ENCODE measurements around the gene FASN.
A peak's percentile ranks its signal among the peaks of the same experiment; 100 is the strongest.

Gene FASN

DNA sequence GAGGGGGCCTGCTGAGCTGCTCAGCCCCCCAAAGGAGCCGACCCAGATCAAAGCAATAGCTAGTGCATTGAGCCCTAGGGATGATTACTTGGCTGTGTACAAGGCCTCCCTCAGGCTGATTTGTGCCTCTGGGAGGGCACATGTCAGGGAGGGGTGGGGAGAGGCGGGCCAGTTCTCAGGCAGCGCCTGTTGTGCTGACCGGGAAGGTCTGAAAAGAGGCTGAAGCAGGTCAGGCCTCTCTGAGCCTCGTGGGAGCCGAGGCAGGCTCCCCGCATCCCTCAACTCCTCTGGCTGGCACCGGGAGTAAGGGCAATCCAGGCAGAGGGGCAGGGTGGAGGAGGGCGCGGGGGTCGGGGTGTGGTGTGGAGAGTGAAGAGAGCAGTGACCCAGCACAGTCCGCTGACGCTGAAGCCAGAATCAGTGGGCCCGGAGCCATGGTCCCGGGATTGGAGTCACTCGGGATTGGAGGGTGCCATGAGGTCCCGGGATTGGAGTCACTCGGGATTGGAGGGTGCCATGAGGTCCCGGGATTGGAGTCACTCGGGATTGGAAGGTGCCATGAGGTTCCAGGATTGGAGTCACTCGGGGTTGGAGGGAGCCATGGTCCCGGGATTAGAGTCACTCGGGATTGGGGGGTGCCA, 63.5 kb downstream of the FASN start:
- DNase-seq (ENCODE audit: extremely low spot score, insufficient read length, low read depth) (no peak), FAIRE-seq (no peak)

DNA sequence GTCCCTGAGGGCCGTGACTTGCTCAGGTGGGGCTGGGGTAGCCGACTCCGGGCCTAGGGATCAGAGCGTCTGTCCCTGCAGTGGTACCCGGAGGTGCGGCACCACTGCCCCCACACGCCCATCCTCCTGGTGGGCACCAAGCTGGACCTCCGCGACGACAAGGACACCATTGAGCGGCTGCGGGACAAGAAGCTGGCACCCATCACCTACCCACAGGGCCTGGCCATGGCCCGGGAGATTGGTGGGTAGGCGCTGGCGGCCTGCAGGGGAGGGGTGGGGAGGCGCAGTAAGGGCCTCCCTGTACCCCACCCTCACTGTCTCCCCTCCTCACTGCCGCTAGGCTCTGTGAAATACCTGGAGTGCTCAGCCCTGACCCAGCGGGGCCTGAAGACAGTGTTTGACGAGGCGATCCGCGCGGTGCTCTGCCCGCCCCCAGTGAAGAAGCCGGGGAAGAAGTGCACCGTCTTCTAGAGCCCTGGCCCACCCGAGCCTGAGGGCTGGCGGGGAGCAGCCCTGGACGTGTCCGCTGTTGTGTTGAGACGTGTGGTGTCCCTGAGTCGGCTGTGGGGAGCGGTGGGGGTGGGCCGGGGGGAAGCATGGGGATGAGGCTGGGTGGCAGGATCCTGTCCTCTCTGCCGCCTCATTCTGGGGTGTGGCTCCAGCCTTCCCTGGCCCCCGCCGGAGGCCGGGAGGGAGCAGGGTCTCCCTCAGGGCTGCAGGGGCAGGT, 64.5 kb downstream of the FASN start:
- DNase-seq (ENCODE audit: extremely low spot score, insufficient read length, low read depth): no peak
- FAIRE-seq: no peak

DNA sequence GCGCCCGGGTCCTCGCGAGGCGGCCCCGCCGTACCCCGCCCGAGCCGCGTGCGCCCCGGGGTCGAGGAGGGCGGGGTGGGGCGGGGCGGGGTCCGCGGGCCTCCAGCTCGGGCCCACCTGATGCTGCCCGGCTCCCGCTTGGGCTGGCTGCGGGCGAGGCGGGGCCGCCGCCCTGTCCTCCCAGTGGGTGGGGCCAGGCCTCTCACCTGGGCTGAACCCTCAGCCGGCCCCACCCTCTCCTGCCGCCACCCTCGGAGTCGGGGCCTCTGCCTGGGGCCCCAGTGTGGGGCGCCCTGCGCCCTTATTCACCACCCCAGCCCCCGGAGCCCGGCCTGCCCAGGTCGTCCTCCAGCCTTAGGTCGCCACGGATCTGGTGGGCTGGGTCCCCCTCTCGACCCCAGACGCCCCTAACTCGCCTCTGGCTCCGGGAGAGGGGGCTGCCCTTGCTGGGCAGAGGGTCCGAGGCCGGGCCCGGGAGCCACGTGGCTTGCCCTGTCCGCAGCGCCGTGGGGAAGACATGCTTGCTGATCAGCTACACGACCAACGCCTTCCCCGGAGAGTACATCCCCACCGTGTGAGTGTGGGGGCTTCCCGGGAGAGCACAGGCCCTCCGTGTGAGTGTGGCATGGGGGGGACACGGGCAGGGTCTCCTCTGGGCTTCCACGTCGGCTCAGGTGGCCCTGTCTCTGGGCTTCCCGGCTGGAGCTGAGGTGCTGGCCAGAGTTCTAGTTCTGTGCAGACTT, 66.0 kb downstream of the FASN start:
- DNase-seq (ENCODE audit: extremely low spot score, insufficient read length, low read depth): no peak
- FAIRE-seq: no peak

DNA sequence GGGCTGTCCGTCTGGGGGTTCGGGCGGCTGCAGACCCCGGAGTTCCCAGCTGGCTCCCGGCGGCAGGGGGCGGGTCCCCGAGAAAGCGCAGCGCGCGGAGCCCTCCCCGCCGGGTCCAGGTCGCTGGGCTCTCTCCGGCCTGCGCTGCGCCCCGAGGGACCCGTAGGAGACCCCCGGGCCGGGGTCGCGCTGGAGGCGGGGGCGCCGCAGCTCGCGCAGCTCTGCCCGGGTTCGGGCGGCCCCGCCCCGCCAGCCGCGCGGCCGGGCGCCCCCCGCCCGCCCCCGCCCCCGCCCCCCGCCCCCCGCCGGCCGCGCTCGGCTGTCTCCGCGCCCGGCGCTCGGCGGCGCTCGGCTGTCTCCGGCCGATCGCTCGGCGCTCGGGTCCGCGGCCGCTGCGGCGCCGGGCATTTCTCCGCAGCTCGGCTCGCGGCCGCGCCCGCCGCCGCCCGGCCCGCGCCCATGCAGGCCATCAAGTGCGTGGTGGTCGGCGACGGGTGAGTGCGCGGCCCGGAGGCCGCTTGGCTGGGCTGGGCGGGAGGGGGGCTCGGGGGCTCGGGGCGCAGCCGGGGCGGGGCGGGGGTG, 66.6 kb downstream of the FASN start, which contains the start of gene RAC3:
RAC3 (plus strand) TSS at position 376 of the 582 bp plus-strand sequence; CDS start at position 460, 84 bp downstream.
- DNase-seq (ENCODE audit: extremely low spot score, insufficient read length, low read depth) (no peak), FAIRE-seq (no peak)

DNA sequence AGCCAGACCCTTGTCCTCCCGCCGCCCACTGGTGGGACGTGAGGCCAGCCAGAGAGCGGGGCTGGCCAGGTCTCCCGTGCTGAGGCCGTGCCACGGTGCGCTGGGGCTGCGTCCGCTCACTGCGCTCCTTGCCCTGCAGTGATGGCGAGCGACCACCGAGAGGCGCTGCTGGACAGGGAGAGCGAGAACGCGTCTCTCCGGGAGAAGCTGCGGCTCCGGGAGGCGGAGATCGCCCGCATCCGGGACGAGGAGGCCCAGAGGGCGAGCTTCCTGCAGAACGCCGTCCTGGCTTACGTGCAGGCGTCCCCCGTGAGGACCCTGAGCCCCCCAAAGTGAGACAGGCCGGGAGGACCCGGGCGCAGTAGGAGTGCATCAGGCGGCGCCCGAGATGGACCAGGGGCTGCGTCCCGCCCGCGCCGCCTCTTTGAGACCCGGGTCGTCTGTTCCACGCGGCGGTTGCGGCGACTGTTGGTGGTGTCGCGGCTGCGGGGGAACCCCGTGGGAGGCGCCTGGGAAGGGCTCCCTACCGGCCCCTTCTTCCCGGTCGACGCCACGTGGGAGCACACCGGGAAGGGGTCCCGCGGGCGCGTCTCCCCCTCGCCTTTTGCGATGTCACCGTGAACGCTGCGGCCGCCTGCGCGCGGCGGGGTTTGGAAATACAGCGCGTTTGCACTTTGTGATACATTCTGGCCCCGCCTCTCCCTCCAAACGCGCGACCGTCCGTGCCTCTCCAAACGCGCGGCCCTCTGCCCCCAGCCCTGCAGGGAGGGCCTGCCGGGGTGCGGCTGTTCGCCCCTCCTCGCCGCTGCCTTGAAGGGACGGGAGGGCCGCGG, 67.3 kb downstream of the FASN start:
- DNase-seq (ENCODE audit: extremely low spot score, insufficient read length, low read depth) (no peak), FAIRE-seq (peak; percentile 78)

DNA sequence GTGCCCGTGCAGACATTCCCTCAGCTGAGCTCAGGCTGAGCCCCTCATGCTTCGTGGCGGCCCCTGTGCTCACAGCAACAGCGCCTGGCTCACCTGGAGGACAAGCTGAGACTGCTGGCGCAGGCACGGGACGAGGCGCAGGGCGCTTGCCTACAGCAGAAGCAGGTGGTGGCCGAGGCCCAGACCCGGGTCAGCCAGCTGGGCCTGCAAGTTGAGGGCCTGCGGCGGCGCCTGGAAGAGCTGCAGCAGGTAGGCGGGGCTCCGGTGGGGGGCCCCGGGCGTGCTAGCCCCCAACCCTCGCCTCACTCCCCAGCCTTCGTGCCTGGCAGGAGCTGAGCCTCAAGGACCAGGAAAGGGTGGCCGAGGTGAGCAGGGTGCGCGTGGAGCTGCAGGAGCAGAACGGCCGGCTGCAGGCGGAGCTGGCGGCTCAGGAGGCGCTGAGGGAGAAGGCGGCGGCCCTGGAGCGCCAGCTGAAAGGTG, 68.0 kb downstream of the FASN start:
- no peak for DNase-seq (ENCODE audit: extremely low spot score, insufficient read length, low read depth)
- FAIRE-seq: no peak

DNA sequence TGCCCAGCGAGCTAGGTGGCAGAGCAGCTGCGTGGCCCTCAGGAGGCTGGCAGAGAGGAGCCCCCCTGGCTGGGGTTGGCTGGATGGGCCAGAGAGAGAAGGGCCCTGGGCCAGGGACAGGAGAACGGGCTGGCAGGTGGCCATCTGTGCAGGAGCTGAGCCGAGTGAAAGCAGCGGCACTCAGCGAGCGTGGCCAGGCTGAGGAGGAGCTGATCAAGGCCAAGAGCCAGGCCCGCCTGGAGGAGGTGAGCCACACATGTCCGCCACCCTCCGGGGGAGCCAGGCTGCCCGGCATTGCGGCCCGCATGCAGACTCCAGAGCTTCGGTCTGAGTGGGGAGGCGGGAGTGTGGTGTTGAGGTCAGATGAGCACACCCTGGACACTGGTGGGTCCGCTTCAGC, 68.6 kb downstream of the FASN start:
- no peak for DNase-seq (ENCODE audit: extremely low spot score, insufficient read length, low read depth)
- no peak for FAIRE-seq

DNA sequence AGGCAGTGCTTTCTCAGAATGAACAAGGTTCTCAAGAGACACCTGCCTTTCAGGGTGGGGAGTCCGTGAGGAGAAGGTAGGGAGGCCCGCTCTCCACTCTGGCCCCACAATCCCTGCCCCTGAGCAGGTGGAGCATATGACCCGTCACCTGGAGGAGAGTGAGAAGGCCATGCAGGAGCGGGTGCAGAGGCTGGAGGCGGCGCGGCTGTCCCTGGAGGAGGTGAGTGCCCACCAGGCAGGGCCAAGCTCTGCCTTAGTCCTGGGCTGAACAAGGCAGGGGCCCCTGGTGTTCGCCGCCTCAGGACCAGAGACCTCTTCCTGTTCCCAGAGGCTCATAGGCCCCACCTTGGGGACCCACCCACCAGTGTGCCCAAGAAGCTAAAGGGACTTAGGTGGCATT, 69.1 kb downstream of the FASN start:
- DNase-seq (ENCODE audit: extremely low spot score, insufficient read length, low read depth) (no peak), FAIRE-seq (no peak)

All from GM18507 (cell line).